GM21723 (cell line): ENCODE measurements around the gene SLC4A2.
A peak's percentile ranks its signal among the peaks of the same experiment; 100 is the strongest.

Experiments
- ATAC-seq: cut with Tn5 transposase; IDR thresholded peaks from one replicate; pipeline ENCODE4 v1.9.1; 2021; ENCODE audit warnings: mild to moderate bottlenecking, moderate library complexity; ENCODE audit not compliant: unreplicated experiment

Gene SLC4A2

GRCh38 chr7:151110941-151111645 is 51.7 kb downstream of the SLC4A2 start:
- peak; percentile 88 for ATAC-seq

DNA sequence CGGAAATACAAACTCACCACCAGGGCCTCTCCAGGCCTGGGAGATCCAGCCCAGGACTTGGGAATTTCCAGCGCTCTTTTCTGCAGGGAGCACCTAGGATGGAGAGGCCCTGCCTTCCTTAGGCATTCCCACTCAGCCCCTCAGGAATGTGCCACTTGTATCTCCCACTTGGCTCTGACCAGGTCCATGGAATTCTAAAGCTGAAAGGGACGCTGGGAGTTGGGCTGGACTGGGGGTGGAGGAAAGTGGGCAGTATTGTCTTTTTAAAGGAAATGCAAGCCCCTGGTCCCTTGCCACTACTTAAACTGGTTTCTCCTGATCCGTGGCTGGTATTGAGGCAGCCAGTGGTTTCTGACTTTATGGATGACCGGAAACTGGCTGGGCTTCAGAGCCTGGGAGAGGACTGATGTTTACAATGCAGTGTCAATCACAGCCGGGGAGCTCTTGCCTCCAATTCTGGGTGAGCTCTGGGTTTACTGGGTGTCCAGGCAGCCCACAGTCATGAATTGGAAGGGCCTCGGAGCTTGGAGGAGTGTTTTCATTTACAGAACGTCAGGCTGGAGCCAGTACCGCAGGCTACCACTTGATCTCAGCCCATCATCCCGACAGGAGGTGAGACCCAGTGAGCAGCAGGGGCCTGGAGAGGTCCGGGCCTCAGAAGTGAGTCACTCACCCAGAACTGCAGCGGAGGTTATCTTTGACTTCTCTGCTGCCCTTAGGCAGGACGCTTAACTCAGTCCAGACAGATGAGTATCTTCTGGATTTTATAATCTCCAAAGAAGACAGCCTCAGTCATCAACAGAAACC is 54.2 kb downstream of the SLC4A2 start:
- ATAC-seq = no peak

- no peak for ATAC-seq
These were observed 55.0 kb downstream of the SLC4A2 start for GRCh38 chr7:151114151-151115090.

GRCh38 chr7:151115121-151115835 is 55.9 kb downstream of the SLC4A2 start:
- no peak for ATAC-seq

GRCh38 chr7:151115836-151116418 is 56.5 kb downstream of the SLC4A2 start:
- no peak for ATAC-seq

DNA sequence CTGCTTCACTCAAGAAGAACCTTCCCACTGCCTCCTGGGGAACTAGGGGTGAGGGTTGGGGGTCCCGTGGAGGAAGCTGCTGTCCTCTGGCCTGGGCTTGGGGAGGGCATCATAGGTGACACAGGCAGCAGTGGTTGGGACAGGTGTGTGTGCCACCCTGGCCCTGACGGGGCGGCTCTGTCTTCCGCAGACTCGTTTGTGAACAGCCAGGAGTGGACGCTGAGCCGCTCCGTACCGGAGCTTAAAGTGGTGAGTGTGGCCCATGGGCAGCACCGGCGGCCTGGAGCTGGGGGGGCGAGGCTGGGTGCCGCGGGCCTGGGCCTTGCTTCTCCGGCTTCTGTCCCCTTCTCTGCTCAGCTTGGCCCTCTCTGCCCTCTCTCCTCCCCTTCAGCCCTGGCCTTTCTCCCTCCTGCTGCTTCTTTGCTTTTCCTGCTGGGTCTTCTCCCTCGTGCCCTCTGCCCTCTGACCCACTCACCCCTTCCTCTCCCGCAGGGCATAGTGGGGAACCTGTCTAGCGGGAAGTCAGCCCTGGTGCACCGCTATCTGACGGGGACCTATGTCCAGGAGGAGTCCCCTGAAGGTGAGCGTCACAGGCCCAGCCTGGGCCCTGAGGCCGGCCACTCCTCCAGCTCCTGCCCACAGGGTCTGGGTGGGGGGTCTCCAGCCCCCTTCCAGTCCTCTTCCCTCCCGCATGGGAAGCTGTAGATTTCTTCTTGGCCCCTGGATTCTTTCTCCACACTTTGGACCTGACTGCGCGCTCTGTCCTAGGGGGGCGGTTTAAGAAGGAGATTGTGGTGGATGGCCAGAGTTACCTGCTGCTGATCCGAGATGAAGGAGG is 57.4 kb downstream of the SLC4A2 start:
- ATAC-seq = no peak

DNA sequence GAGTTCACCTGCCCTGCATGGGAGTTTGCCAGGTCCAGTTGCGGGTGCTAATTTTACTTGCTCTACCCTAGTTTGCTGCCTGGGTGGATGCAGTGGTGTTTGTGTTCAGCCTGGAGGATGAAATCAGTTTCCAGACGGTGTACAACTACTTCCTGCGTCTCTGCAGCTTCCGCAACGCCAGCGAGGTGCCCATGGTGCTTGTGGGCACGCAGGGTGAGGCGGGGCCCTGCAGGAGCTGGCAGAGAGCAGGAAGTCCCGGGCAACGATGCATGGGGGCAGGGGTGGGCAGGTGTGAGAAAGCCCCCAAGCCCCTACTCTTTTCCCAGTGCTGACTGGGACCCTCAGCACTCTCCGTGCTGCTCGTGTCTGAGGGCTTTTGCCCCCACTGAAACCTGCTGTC is 58.2 kb downstream of the SLC4A2 start:
- ATAC-seq = no peak

DNA sequence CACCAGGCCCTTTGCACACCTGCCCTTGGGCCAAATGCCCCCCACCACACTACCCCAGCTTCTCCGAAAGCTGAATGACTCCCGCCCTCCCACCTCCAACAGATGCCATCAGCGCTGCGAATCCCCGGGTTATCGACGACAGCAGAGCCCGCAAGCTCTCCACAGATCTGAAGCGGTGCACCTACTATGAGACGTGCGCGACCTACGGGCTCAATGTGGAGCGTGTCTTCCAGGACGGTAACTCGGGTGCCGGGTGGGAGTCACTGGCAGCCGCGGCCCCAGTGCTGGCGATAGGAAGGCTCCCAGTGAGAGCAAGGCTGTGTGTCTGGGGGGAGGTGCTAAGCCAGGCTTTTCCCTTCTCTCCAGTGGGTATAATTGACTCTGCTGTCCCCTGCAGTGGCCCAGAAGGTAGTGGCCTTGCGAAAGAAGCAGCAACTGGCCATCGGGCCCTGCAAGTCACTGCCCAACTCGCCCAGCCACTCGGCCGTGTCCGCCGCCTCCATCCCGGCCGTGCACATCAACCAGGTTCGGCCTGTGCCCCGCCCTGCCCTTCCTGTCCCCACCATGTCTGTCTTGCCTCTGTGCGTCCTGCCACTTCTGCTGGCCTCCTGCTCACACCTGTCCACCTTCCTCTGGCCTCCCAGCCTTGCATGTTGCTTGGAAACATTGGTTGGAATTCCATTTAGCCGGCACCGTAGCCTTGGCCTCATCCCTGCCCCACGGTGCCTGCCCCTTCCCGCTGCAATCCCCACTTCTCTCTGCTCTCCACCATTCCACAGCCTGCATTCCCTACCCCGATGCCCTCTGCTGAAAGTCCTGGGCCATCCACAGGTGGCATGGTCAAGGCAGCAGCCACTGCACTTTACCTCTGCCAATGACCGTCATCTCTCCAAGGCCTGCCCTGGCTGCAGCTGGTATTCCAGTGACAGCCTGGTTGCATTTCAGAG is 59.0 kb downstream of the SLC4A2 start:
- ATAC-seq = no peak

DNA sequence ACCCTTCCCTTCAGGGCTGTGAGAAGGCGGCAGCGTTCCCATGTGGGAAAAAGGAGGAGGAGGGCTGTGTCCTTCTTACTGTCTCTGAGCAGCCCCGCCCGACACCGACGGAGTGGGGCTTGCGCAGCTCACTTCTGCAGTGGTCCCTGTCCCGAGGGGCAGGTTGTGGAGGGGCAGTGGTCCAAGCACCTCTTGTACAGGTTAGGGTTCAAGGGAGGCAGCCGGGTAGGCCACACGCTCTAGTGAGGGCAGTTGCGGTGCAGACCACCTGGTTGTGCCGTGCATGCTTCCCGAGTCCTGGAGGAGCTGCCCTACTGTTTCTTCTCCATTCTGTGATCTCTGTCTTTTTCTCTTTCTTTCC is 59.6 kb downstream of the SLC4A2 start:
- no peak for ATAC-seq

DNA sequence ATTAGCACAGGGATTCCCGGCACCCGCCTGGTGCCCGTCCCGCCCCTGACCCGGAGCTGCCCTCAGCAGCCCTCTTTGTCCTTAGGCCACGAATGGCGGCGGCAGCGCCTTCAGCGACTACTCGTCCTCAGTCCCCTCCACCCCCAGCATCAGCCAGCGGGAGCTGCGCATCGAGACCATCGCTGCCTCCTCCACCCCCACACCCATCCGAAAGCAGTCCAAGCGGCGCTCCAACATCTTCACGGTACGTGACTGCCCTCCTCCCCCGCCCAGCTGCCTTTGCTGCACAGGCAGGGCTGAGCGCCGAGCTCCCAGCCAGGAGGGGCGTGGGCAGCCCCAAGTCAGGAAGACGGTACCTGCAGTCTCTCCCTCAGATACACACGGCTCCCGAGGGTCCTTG is 60.5 kb downstream of the SLC4A2 start:
- ATAC-seq = no peak

DNA sequence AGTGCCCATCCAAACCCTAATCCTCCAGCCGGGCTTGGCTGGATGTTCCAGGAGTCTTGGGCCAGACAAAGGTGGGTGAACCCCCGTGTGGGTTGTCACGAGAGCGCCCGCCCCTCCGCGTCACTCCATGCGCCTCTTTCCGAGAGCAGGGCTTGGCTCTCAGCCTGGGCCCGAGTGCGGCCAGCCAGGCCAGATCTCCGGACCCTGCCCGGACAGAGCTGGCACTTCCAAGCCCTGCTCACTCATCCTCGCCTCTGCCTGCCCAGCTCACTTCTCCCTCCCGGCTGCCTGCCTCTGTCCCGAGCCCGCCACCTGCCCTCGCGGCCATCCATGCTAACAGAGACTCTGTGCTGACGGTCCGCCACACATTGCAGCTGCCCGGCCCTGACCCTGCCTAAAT is 61.5 kb downstream of the SLC4A2 start:
- no peak for ATAC-seq

- ATAC-seq = no peak
These were observed 62.2 kb downstream of the SLC4A2 start for GRCh38 chr7:151121380-151122170.

DNA sequence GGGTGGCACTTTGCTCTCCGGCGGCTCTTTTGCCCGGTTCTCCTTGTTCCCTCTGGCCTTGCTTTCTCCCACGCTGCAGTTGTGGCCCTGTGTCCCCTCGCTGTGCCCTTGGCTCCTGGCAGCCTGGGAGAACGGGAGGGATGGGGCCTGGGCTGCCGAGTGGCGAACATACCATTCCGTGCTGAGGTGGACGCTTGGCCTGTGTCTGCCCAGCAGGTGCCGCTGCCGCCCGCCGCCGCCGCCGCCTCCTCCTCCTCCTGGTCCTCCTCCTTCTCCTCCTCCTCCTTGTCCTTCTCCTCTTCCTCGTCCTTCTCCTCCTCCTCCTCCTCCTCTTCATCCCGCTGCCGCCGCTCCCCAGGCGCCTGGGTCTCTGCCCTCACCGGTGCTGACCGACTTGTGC is 62.9 kb downstream of the SLC4A2 start:
- ATAC-seq = no peak

DNA sequence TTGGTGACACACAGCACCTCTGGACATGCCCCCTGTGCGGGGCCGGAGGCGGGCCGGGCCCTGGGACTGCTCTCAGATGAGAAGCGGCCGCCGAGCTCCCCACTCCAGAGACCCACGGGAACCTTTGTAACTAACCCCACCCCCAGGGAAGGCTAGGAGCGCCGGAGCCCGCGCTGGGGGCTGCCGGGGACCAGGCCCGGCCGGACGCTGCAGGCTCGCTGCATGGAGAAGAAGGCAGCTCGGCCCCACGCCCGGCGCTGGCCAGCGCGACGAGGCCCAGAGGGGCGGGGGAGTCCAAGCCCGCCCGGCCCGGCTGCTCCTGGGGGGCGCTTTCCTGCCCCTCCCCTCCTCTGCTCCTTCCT is 63.4 kb downstream of the SLC4A2 start:
- ATAC-seq = no peak

- ATAC-seq = no peak
These were observed 63.9 kb downstream of the SLC4A2 start for GRCh38 chr7:151123158-151123821.

DNA sequence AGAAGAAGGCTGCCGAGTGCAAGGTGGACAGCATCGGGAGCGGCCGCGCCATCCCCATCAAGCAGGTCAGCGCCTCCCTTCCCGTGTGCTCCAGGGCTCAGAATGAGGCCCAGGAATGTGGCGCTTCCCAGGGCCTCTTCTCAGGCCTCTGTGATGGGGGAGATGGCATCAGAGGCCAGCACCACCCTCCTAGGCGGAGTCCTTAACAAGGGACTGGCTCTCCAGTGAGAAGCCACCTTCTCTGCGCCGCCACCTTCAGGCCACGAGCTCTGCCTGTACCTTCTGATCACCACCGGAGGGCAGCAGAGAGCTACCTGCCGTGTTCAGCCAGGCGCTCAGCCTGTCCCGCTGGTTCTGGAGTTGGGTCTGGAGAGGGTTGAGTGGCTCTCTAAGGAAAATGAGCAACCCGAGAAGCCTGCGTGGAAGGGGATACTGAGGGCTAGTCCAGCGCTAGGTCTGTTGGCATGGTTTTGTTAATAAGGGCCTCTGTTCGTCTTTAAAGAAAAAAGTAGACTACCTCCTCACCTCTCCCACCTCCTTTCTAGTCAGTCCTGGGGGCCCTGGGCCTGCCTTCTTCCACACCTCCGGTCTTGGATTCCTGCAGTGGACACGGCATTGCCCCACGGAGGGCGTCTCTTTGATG is 64.6 kb downstream of the SLC4A2 start:
- peak; percentile 90 for ATAC-seq

- ATAC-seq = no peak
These were observed 65.1 kb downstream of the SLC4A2 start for GRCh38 chr7:151124481-151124880.
